ENCODE results near the gene ARHGAP15. TPM values are rescaled to one million over a fixed set of nuclear protein-coding genes. Genes with fewer than 3 reads are reported as not detected.

Gene ARHGAP15
- total and polyA plus RNA-seq, 12 donors, result 1.3 to 7.7 (median 2.8) TPM

GRCh38 chr2:143169105-143169504 is 39.9 kb downstream of the ARHGAP15 start:
- peaks cover 0 to 2% (median 0%) of the 10 kb centered on the region in 9 donors for H3K4me1 ChIP-seq

GRCh38 chr2:143171817-143172216 is 42.6 kb downstream of the ARHGAP15 start:
- DNase-seq (no peak), ATAC-seq (no peak)
- intact Hi-C loops (cut with DNase I), result no loop called here
- Histone ChIP-seq H3K4me1 (no peaks in the 10 kb centered on the region), H3K27me3 (no peaks in the 10 kb centered on the region), H3K4me3 (no peak overlapping the region), H3K36me3 (no peaks in the 10 kb centered on the region), H3K9me3 (no peaks in the 10 kb centered on the region), H3K27ac (no peak overlapping the region)
- 43 to 47% methylated on average over 2 of the region's 2 CpGs for WGBS, 2 donors
- TF ChIP-seq, protein P1, sequence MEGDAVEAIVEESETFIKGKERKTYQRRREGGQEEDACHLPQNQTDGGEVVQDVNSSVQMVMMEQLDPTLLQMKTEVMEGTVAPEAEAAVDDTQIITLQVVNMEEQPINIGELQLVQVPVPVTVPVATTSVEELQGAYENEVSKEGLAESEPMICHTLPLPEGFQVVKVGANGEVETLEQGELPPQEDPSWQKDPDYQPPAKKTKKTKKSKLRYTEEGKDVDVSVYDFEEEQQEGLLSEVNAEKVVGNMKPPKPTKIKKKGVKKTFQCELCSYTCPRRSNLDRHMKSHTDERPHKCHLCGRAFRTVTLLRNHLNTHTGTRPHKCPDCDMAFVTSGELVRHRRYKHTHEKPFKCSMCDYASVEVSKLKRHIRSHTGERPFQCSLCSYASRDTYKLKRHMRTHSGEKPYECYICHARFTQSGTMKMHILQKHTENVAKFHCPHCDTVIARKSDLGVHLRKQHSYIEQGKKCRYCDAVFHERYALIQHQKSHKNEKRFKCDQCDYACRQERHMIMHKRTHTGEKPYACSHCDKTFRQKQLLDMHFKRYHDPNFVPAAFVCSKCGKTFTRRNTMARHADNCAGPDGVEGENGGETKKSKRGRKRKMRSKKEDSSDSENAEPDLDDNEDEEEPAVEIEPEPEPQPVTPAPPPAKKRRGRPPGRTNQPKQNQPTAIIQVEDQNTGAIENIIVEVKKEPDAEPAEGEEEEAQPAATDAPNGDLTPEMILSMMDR (IDR thresholded peaks at IDR 0.05), result peak in 4 of 9 donors; percentile 18 to 46 (median 35)

More at GRCh38 chr2:143169105-143169504, 39.9 kb downstream of the ARHGAP15 start:
- DNase-seq, result no peak
- TF ChIP-seq, protein P1 (IDR thresholded peaks at IDR 0.05), result no peak
- H3K27ac ChIP-seq, result no peak overlapping the region
- H3K27me3 ChIP-seq, result no peaks in the 10 kb centered on the region
- H3K4me3 ChIP-seq, result no peak overlapping the region
- WGBS, 2 donors, result 78 to 91% methylated on average over 1 of the region's 1 CpG
- no peaks in the 10 kb centered on the region for H3K9me3 ChIP-seq
- H3K36me3 ChIP-seq, result no peaks in the 10 kb centered on the region
- ATAC-seq, result no peak
- intact Hi-C loops (cut with DNase I), result loop anchor here in 1 of 10 donors (10.0 kb wide), 1 partner anchor 86 kb away; no protein-coding TSS in a partner anchor

DNA sequence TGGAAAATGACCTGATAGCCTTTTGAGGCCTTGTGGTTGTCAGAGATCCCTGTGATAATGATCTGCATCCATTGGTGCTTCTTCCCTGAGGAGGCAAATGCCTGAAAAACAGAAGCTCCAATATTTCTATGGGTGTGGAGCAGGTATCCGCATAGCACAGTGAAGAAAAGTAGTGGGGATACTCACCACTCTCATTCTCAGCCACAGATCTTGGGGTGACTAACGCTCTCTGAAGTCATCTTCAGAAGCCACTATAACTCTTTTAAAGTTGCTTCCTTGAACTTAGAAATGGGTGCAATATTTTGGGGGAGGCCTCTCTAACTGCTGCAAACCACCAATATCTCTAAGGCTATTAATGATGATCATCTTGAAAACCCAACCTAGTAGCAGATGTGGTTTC is 46.2 kb downstream of the ARHGAP15 start:
- 94 to 95% methylated on average over 2 of the region's 2 CpGs for WGBS, 2 donors
- no peaks in the 10 kb centered on the region for H3K27me3 ChIP-seq
- no peak for DNase-seq
- no peak overlapping the region for H3K27ac ChIP-seq
- no peaks in the 10 kb centered on the region for H3K36me3 ChIP-seq
- ATAC-seq, result no peak
- no peaks in the 10 kb centered on the region for H3K4me1 ChIP-seq
- TF ChIP-seq, protein P1 (IDR thresholded peaks at IDR 0.05), result no peak
- intact Hi-C loops (cut with DNase I), result no loop called here
- peaks cover 0 to 5% (median 0%) of the 10 kb centered on the region in 11 donors for H3K9me3 ChIP-seq
- H3K4me3 ChIP-seq, result no peak overlapping the region

DNA sequence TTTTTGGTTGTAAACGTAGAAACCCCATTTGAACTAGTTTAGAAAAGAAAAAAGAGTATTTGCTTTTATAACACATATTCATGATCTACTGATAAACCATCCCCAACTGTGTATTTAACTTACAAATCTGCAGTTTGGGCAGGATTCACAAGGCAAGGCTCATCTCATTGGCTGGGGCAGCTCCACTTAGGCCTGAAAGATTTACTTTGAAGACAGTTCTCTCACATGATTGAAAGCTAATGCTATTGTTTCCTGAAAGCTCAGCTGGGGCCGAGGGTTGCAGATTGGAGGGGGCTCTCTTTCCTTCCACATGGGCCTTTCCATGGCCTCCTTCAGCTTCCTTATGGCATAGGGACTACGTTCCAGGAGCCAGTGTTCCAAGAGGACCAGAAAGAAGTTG is 47.4 kb downstream of the ARHGAP15 start:
- no peaks in the 10 kb centered on the region for H3K27me3 ChIP-seq
- 58 to 64% methylated on average over 3 of the region's 3 CpGs for WGBS, 2 donors
- peak overlapping the region in 1 of 10 donors; percentile 39 for H3K27ac ChIP-seq

More for the DNA sequence above, 47.4 kb downstream of the ARHGAP15 start:
- DNase-seq, result no peak
- intact Hi-C loops (cut with DNase I), result no loop called here
- TF ChIP-seq, protein P1 (IDR thresholded peaks at IDR 0.05), result no peak
- peaks cover 0 to 17% (median 7%) of the 10 kb centered on the region in 11 donors for H3K9me3 ChIP-seq
- no peaks in the 10 kb centered on the region for H3K4me1 ChIP-seq
- no peak for ATAC-seq
- no peak overlapping the region for H3K4me3 ChIP-seq
- H3K36me3 ChIP-seq, result no peaks in the 10 kb centered on the region

All from heart right ventricle (tissue), 16 donors.